GM19397 (cell line): ENCODE measurements around the gene ARG2.

Source experiments
- ATAC-seq: cut with Tn5 transposase; IDR thresholded peaks from one replicate; pipeline ENCODE4 v1.9.1; 2021; ENCODE audit warnings: mild to moderate bottlenecking, moderate library complexity; ENCODE audit not compliant: unreplicated experiment

ARG2 gene

DNA sequence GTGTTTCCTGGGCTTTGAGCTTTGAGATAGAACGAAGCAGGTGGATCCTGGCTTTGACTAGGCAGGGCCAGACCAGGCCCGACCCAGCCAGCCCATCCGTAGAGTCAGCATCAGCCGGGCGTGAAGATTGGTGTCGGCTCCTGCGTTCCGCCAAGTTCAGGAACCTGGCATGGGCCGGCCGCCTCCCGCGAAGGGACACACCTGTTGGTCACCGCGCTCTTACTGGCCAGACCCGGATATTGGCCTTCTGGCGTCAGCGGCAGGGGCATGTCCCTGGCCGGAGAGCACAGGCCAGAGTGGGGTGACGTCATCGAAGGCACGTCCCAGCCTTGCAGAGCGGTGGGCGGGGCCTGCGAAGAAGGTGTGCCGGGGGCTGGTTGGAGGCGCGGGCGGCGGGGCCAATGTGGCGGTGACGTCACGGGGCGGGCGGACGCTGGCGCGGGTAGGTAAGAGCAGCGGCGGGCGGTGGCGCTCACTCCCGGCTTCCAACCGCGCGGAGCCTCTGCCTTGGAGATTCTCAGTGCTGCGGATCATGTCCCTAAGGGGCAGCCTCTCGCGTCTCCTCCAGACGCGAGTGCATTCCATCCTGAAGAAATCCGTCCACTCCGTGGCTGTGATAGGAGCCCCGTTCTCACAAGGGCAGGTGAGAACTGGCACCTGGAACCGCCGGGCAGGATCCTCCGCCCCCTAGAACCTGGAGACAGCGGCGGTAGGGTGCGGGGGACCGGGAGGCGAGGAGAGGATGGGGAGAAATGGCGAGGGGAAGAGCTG lies at the start of gene ARG2:
TSS of gene ARG2 (plus strand) at position 475 of the 771 bp plus-strand sequence. CDS start at position 533, 58 bp downstream.
- peak; percentile 96 for ATAC-seq

GRCh38 chr14:67570453-67570852 lies 49.3 kb upstream of the ARG2 start:
- ATAC-seq, result no peak

DNA sequence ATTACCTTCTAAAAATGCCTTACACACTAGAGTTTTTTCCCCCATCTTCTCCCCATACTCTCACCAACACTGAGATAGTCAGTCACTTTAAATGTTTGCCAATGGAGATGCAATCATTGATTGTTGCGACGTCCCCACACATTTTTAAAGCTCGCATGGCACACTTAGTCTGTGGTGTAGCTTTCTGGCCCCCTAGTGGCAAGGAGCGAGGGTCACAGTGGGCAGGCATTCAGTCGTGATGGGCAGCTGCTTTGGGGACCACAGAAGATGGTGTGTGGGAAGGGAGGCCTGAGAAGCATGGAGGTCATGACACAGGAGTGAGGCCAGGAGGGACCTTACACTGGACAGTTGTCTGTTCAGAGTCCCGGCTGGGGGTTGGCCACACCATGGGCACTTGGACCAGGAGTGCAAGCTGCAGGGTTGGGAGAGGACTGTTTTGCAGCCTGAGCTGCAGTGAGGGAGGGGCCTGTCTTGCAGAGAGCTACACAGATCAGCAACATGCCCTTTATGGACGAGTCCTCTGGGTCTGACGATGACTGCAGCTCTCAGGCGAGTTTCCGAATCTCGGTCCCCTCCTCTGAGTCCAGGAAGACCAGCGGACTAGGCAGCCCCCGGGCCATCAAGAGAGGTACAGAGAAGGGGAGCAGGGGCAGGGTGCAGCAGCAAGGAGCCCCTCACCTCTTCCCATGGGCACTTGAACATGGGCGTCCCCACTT lies 48.3 kb upstream of the ARG2 start:
- peak; percentile 64 for ATAC-seq

DNA sequence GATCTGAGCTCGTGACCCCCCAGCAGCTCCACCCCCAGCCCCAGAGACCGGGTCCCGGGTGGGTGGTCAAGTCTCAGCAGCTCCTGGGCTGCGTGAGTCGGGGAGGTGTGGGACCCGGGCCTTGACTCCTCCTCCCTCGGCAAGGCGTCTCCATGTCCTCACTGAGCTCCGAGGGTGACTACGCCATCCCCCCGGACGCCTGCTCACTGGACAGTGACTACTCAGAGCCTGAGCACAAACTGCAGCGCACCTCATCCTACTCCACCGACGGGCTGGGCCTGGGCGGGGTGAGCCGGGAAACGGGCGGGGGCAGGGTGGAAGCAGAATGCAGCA lies 47.8 kb upstream of the ARG2 start:
- ATAC-seq, result no peak

DNA sequence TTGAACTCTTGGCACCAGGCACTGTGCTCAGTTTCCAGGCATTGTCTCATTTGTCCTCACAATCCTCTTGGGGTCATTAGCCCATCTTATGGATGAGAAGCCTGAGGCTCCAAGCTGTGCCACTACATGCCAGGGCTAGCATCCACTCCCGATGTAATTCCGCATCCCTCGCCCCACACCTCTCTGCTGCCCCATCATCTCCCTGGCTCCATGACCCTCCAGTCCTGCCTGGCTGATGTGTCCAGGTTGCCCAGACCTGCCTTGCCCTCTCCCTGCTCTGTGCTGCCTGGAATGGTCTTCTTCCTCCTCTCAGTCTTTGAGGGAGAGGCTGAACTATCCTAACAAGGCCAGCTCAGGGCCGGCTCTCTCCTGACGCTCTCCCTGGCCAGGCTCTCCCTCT lies 47.1 kb upstream of the ARG2 start:
- no peak for ATAC-seq

- ATAC-seq, result no peak
Observed at GRCh38 chr14:67573228-67574010, 46.3 kb upstream of the ARG2 start.

- no peak for ATAC-seq
Observed at GRCh38 chr14:67574156-67574555, 45.6 kb upstream of the ARG2 start.

DNA sequence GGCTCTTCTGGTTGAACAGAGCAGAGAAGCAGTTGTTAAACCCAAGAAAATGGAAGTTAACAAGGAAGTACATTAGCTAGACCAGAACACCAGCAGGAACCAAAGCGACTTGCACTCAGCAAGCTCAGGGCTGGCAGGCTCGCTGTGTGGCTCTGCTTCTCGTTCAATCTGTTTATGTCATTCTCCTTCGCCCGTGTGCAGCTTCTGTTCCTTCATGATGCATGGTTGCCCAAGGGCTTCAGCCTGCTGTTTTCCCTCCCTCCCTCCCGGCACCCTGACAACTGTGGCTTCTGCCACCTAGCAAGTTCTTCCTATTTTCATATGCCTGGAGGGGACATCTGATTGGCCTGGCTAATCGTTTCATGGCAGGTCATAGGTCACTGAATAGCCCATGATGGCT lies 44.9 kb upstream of the ARG2 start:
- no peak for ATAC-seq

DNA sequence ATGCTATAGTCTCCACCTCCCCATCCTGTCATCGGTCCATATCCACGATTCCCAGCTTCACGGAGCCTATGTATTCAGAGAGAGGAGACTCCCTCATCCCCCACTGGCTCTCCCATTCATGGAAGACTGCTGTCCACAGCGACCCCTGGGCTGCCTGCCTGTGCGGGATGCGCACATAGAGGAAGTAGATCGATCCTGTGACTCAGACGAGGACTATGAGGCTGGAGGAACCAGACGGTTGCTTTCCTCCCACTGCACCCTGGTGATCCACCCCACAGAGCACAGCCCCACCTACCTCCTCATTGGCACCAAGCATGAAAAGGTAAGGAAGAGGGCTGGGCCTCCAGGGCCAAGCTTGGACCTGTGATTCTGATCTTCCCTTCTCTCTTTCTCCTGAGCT lies 44.0 kb upstream of the ARG2 start:
- no peak for ATAC-seq

DNA sequence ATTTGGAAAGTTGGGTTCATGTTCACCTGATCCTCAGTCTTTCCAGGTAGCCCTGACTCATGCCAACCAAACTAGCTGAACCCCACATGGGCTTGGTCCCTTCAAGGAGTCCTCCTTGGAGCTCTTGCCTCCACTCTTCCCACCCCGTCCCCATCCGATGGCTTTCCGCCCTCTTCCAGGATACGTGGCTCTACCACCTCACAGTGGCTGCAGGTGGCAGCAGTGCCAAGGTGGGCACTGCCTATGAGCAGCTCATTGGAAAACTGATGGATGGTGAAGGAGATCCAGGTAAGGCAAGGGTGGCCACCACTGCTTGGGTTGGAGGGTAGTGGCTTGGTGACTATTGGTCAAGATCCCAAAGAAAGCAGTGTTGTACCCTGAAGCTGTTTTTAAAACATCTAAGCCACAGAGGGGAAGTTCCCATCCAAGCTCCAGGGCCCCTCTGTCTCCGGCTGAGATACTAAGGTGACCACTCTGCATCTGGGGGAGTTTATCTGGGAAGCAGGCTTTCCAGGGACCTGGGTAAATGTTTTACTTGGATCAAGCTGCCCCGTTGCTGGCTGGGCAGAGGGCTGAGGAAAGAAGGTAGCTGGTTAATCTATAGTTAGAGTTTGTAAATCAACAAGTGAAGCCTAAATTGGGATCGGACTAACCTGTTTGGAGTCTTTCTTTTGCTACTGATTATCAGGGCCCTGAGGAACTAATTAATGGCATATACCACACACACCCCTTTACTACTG lies 43.3 kb upstream of the ARG2 start:
- ATAC-seq, result no peak

GRCh38 chr14:67577181-67577808 lies 42.4 kb upstream of the ARG2 start:
- no peak for ATAC-seq

DNA sequence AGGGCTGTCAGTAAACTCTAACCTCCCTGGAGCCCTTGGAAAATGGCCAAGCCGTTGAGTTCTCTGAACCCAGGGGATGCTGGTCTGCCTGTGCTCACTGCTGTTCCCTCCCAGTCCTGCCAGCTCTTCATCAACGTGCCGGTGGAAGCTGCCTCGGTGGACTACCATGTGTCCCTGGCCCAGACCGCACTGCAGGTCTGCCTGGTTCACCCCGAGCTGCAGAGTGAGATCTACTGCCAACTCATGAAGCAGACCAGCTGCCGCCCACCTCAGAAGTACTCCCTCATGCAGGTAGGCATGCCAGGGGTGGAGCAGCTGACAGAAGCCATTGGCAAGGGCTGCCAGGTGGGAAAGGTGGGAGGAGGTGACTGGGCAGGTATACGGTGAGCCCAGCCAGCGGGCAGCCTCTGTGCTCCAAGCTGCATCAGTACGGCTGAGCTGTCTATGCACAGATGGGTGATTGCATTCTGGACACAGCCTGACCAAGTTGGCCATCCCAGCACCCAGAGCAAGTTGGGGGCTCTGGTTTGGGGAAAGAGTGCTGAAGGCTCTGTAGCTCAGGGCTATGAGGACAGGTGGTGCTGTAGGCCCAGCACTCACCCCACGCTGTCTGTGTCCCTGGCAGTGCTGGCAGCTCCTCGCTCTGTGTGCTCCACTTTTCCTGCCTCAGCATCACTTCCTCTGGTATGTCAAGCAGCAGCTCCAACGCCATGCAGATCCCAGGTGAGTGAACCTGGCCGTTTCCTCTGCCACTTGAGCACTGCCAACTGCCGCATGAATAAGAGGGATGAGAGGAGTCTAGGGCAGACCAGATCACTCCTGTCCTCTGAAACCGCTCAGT lies 41.6 kb upstream of the ARG2 start:
- ATAC-seq, result no peak

DNA sequence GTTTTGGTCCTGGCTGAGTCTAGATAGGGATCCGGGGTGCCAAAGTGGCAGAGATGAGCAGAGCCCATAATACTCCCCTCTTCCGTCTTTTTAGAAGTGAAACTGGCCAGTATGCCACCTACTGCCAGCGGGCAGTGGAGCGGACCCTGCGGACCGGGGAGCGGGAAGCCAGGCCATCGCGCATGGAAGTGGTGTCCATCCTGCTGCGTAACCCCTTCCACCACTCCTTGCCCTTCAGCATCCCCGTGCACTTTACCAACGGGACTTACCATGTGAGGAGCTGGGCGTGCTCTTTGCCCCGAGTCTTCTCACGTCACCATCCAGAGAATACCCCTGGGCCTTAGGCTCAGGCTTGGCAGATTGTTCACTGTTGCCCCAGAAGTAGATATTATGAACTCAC lies 40.7 kb upstream of the ARG2 start:
- ATAC-seq, result no peak

DNA sequence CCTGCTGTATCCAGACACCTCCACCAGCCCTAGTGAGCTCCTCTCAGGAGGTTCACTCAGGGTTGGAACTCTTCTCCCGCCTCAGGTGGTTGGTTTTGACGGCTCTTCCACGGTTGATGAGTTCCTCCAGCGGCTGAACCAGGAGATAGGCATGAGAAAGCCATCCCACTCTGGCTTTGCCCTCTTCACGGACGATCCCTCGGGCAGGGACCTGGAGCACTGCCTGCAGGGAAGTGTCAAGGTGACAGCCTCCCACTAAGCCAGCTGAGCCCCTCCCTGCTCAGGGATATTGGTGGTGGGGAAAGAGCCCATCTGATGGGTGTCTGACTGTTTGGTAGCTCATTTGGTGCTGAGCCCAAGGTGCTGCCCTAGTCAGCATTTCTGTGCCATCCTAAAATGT lies 40.1 kb upstream of the ARG2 start:
- no peak for ATAC-seq

GRCh38 chr14:67580336-67581171 lies 39.2 kb upstream of the ARG2 start:
- no peak for ATAC-seq

DNA sequence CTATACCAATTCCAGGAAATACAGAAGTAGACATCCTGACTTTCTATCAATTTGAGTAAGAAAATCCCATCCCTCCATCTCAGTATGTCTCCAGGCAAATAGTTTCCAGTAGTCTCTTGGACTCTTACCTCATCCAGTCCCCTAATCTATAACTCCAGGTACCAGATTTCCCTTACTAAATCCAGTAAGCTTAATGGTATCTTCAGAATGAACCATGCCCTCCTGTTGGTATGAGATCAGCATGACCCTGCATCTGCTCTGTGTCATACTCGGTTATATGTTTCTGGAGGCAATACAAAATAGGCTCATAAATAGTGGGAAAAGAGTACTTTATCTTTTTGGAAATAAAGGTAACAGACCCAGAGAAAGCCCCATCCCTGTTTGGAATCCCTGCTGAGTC lies 38.1 kb upstream of the ARG2 start:
- ATAC-seq, result no peak

GRCh38 chr14:67582061-67582460 lies 37.7 kb upstream of the ARG2 start:
- no peak for ATAC-seq

DNA sequence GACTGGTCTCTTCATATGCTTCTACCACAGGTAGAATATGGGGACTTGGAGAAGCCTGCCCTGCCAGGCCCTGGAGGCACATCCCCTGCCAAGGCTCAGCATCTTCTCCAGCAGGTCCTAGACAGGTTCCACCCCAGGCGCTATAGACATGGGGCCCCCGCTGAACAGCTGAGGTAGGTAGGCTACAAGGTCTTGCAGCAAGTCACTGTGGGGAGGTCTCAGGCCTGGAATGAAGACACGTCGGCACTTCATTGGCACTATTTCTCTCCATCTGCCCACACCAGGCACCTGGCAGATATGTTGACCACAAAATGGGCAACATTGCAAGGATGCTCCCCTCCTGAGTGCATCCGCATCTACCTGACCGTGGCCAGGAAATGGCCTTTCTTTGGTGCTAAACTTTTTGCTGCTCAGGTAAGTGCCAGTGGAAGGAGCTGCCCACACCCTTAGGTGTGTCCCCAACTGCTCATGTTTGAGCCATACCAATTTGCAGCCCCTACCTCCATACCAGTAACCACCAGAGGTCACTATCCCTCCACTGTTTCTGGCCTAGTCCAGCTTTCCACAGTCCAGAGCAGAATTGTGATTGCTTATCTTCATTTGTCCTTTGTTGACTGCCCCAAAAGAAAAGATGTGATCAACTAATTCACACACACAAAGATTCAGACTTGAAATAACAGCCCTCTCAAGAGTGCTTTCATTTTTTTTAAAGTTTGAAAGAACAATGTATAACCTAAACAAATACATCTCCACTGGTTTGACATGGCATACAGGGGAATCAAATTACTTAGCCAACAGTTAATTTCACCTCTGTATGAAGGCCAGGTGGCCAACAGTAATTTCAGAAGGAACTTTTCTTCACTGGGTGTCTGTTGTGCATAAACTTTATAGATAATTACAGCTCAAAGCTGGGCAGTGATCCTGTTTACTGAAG lies 35.7 kb upstream of the ARG2 start:
- no peak for ATAC-seq
